ENCODE data around the gene MDK. TPM values are rescaled to one million over a fixed set of nuclear protein-coding genes. Genes with fewer than 3 reads are reported as not detected.
A peak's percentile ranks its signal among the peaks of the same experiment; 100 is the strongest.

MDK gene
- total and polyA plus RNA-seq, 2 experiments from 2014 or later, result 388 to 477 TPM

DNA sequence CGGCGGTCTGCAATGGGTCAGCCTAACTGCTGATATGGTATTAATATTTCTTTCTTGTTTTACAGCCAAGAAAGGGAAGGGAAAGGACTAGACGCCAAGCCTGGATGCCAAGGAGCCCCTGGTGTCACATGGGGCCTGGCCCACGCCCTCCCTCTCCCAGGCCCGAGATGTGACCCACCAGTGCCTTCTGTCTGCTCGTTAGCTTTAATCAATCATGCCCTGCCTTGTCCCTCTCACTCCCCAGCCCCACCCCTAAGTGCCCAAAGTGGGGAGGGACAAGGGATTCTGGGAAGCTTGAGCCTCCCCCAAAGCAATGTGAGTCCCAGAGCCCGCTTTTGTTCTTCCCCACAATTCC, 1.9 kb downstream of the MDK start (continued):
- TF ChIP-seq, protein P1, sequence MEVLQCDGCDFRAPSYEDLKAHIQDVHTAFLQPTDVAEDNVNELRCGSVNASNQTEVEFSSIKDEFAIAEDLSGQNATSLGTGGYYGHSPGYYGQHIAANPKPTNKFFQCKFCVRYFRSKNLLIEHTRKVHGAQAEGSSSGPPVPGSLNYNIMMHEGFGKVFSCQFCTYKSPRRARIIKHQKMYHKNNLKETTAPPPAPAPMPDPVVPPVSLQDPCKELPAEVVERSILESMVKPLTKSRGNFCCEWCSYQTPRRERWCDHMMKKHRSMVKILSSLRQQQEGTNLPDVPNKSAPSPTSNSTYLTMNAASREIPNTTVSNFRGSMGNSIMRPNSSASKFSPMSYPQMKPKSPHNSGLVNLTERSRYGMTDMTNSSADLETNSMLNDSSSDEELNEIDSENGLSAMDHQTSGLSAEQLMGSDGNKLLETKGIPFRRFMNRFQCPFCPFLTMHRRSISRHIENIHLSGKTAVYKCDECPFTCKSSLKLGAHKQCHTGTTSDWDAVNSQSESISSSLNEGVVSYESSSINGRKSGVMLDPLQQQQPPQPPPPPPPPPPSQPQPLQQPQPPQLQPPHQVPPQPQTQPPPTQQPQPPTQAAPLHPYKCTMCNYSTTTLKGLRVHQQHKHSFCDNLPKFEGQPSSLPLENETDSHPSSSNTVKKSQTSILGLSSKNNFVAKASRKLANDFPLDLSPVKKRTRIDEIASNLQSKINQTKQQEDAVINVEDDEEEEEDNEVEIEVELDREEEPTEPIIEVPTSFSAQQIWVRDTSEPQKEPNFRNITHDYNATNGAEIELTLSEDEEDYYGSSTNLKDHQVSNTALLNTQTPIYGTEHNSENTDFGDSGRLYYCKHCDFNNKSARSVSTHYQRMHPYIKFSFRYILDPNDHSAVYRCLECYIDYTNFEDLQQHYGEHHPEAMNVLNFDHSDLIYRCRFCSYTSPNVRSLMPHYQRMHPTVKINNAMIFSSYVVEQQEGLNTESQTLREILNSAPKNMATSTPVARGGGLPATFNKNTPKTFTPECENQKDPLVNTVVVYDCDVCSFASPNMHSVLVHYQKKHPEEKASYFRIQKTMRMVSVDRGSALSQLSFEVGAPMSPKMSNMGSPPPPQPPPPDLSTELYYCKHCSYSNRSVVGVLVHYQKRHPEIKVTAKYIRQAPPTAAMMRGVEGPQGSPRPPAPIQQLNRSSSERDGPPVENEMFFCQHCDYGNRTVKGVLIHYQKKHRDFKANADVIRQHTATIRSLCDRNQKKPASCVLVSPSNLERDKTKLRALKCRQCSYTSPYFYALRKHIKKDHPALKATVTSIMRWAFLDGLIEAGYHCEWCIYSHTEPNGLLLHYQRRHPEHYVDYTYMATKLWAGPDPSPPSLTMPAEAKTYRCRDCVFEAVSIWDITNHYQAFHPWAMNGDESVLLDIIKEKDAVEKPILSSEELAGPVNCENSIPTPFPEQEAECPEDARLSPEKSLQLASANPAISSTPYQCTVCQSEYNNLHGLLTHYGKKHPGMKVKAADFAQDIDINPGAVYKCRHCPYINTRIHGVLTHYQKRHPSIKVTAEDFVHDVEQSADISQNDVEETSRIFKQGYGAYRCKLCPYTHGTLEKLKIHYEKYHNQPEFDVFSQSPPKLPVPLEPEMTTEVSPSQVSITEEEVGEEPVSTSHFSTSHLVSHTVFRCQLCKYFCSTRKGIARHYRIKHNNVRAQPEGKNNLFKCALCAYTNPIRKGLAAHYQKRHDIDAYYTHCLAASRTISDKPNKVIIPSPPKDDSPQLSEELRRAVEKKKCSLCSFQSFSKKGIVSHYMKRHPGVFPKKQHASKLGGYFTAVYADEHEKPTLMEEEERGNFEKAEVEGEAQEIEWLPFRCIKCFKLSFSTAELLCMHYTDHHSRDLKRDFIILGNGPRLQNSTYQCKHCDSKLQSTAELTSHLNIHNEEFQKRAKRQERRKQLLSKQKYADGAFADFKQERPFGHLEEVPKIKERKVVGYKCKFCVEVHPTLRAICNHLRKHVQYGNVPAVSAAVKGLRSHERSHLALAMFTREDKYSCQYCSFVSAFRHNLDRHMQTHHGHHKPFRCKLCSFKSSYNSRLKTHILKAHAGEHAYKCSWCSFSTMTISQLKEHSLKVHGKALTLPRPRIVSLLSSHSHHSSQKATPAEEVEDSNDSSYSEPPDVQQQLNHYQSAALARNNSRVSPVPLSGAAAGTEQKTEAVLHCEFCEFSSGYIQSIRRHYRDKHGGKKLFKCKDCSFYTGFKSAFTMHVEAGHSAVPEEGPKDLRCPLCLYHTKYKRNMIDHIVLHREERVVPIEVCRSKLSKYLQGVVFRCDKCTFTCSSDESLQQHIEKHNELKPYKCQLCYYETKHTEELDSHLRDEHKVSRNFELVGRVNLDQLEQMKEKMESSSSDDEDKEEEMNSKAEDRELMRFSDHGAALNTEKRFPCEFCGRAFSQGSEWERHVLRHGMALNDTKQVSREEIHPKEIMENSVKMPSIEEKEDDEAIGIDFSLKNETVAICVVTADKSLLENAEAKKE (CRISPR knock-in tag; IDR thresholded peaks at IDR 0.05), result no peak
- TF ChIP-seq ZNF114 (CRISPR knock-in tag; IDR thresholded peaks at IDR 0.05) (no peak), CREB1 (CRISPR knock-in tag; IDR thresholded peaks at IDR 0.05; ENCODE audit: low read depth) (no peak), NANOG (IDR thresholded peaks at IDR 0.05; ENCODE audit: borderline replicate concordance) (no peak)

- H2AFZ ChIP-seq, result no peak overlapping the region
- TF ChIP-seq POLR2AphosphoS5 (IDR thresholded peaks at IDR 0.05; ENCODE audit: low read depth) (0 out of 2 replicates have a peak, but pooled peaks have one; percentile 19), EZH2 (IDR thresholded peaks at IDR 0.05; ENCODE audit: low read depth, unreplicated experiment) (no peak)
- peaks cover 32% of the 10 kb centered on the region for H3F3A ChIP-seq (replicated peaks; ENCODE audit: low read depth)
- Mint-ChIP-seq H3K27me3 (ENCODE audit: insufficient read depth, low read depth, poor library complexity) (peaks cover 40% of the 10 kb centered on the region), H3K27ac (no peak overlapping the region), H3K4me1 (peaks cover 35% of the 10 kb centered on the region), H3K36me3 (ENCODE audit: low read depth) (peaks cover 11% of the 10 kb centered on the region), H3K9me3 (no peaks in the 10 kb centered on the region; the same call in 1 of the 3 replicates), H3K4me3 (peak overlapping the region; percentile 24; the same call in 1 of the 3 replicates)
- no peaks in the 10 kb centered on the region for H3K9me2 ChIP-seq (ENCODE audit: insufficient read depth)
- H3K4me3 ChIP-seq, result no peak overlapping the region
- H4K20me1 ChIP-seq (replicated peaks; ENCODE audit: insufficient read depth), result peaks cover 7% of the 10 kb centered on the region
- no peaks in the 10 kb centered on the region for H3K79me2 ChIP-seq (replicated peaks; ENCODE audit: insufficient read depth)
- H3K27ac ChIP-seq (ENCODE audit: low read depth), result no peak overlapping the region
- ATAC-seq (no peak), DNase-seq (ENCODE audit: low spot score) (no peak)
- peaks cover 22% of the 10 kb centered on the region for H3K27me3 ChIP-seq (ENCODE audit: insufficient read depth)
- H3K36me3 ChIP-seq (ENCODE audit: insufficient read depth), result no peaks in the 10 kb centered on the region; the same call in 1 of the 2 replicates
- H3K4me2 ChIP-seq, result no peak overlapping the region
- H3K4me1 ChIP-seq (ENCODE audit: insufficient read depth), result peaks cover 29% of the 10 kb centered on the region
Measured at GRCh38 chr11:46383974-46384701, 2.7 kb downstream of the MDK start.

Data from GM23338 (cell line).